Measurements from ENCODE around the gene BCL2. TPM values are rescaled to one million over a fixed set of nuclear protein-coding genes. Genes with fewer than 3 reads are reported as not detected.

BCL2 gene
- total RNA-seq, 1 experiment from 2014 or later, result 2.6 TPM

- no peak for DNase-seq (ENCODE audit: low spot score)
Observed at GRCh38 chr18:63247926-63248325, 71.6 kb downstream of the BCL2 start.

GRCh38 chr18:63247506-63247905, 72.1 kb downstream of the BCL2 start:
- no peaks in the 10 kb centered on the region for H3K4me1 Mint-ChIP-seq
- TF ChIP-seq CDX4 (CRISPR knock-in tag; IDR thresholded peaks at IDR 0.05; ENCODE audit: borderline replicate concordance), result no peak
- no peak for TF ChIP-seq MYBL2 (CRISPR knock-in tag; IDR thresholded peaks at IDR 0.05)
- TF ChIP-seq ZNF671 (CRISPR knock-in tag; IDR thresholded peaks at IDR 0.05), result no peak
- ChIA-PET CTCF (interaction anchor here (0.7 kb wide), 2 partner anchors 254 to 578 kb away, joined by 4 read pairs; no protein-coding TSS in a partner anchor), POLR2A (no interaction called here)
- H3K27me3 Mint-ChIP-seq (ENCODE audit: low read depth), result no peaks in the 10 kb centered on the region
- no peak overlapping the region for H3K4me3 Mint-ChIP-seq
- DNase-seq (ENCODE audit: low spot score) (no peak), ATAC-seq (no peak)
- H3K9me3 Mint-ChIP-seq, result peaks cover 12% of the 10 kb centered on the region
- H3K36me3 Mint-ChIP-seq, result no peaks in the 10 kb centered on the region
- H3K27ac Mint-ChIP-seq, result no peak overlapping the region

More at GRCh38 chr18:63247926-63248325, 71.6 kb downstream of the BCL2 start:
- ChIA-PET POLR2A (no interaction called here), CTCF (no interaction called here)
- Mint-ChIP-seq H3K4me1 (no peaks in the 10 kb centered on the region), H3K4me3 (no peak overlapping the region), H3K36me3 (no peaks in the 10 kb centered on the region), H3K27ac (no peak overlapping the region), H3K27me3 (ENCODE audit: low read depth) (no peaks in the 10 kb centered on the region), H3K9me3 (peaks cover 13% of the 10 kb centered on the region)
- no peak for TF ChIP-seq ATF3 (CRISPR knock-in tag; conservative IDR thresholded peaks at IDR 0.05)
- ATAC-seq, result no peak

- H3K4me1 Mint-ChIP-seq, result no peaks in the 10 kb centered on the region
- DNase-seq (ENCODE audit: low spot score) (no peak), ATAC-seq (no peak)
- H3K36me3 Mint-ChIP-seq, result no peaks in the 10 kb centered on the region
- no peak for TF ChIP-seq ARID4B (CRISPR knock-in tag; IDR thresholded peaks at IDR 0.05; ENCODE audit: borderline replicate concordance)
- no peak for TF ChIP-seq ZNF671 (CRISPR knock-in tag; IDR thresholded peaks at IDR 0.05)
- no peak for TF ChIP-seq ZNF532 (CRISPR knock-in tag; IDR thresholded peaks at IDR 0.05; ENCODE audit: borderline replicate concordance)
- TF ChIP-seq E2F4 (CRISPR knock-in tag; IDR thresholded peaks at IDR 0.05; ENCODE audit: borderline replicate concordance, low read depth), result no peak
- no peak for TF ChIP-seq KAT7 (CRISPR knock-in tag; IDR thresholded peaks at IDR 0.05; ENCODE audit: borderline replicate concordance)
- no peak for TF ChIP-seq ATF6 (CRISPR knock-in tag; IDR thresholded peaks at IDR 0.05)
- no peak overlapping the region for H3K27ac Mint-ChIP-seq
- H3K27me3 Mint-ChIP-seq (ENCODE audit: low read depth), result no peaks in the 10 kb centered on the region
- H3K9me3 Mint-ChIP-seq, result peaks cover 8% of the 10 kb centered on the region
- ChIA-PET CTCF (no interaction called here), POLR2A (no interaction called here)
- H3K4me3 Mint-ChIP-seq, result no peak overlapping the region
Observed at GRCh38 chr18:63245600-63245999, 74.0 kb downstream of the BCL2 start.
